HG02642 (cell line): ENCODE measurements around the gene ADARB2.
"Not testable (repeated sequence)": the region's sequence is repeated elsewhere in the genome, so short reads cannot be mapped to it uniquely, and the experiment has no call there.

Experiments
- ATAC-seq: cut with Tn5 transposase; IDR thresholded peaks from one replicate; pipeline ENCODE4 v1.9.1; 2021; ENCODE audit warnings: mild to moderate bottlenecking; ENCODE audit not compliant: unreplicated experiment, poor library complexity

The ADARB2 gene

DNA sequence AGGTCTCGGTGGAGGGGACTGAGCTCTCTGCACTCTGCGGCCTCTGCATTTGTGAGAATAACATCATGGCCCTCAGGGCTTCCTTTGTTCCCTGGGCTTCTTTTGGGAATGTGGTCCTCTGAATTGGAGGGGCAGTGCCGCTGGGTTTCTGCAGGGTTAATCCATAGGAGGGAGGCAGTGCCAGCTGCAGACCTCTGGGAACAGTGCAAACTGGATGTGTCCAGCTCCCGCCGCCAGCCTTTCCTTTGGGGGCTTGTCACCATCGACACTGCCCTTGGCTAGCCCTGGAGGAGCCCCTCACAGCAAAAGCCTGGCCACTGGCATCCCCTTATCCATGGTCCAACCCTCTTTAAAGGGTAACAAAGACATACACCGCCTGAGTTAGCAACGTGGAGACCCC is 507.2 kb downstream of the ADARB2 start:
- ATAC-seq, result no peak

DNA sequence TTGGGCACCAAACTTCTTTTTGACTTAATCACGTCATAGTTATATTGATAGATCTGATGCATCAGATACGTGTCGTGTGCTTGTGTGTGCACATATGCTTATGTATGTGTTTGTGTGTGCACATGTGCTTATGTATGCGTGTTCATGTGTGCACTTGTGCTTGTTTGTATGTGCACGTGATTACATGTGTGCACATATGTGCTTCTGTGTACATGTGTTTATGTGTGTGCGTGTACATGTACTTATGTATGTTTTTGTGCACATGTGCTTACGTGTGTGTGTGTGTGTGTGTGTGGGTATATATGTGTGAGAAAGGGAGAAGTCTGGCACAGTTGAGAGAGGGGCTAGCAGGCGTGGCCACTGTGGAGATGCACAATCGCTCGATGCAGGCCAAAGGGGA is 507.8 kb downstream of the ADARB2 start:
- ATAC-seq, result no peak

DNA sequence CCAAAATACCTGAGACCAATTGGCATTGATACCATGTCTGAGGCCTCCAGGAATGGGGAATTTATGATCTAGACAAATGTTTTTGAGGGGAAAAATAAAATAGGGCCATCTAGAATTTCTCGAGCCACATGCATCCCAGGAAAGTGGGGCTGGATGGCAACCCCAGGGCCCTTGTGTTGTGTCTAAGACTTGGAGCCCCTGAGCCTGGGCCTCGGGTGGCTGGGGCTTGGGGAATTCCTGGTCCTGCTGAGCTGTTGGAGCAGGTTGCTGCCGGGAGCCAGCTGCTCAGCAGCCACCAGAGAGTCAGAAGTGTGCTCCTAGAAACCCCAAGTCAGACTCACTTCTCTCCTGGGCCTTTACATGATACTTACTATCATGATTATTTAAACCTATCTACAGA is 508.2 kb downstream of the ADARB2 start:
- no peak for ATAC-seq

DNA sequence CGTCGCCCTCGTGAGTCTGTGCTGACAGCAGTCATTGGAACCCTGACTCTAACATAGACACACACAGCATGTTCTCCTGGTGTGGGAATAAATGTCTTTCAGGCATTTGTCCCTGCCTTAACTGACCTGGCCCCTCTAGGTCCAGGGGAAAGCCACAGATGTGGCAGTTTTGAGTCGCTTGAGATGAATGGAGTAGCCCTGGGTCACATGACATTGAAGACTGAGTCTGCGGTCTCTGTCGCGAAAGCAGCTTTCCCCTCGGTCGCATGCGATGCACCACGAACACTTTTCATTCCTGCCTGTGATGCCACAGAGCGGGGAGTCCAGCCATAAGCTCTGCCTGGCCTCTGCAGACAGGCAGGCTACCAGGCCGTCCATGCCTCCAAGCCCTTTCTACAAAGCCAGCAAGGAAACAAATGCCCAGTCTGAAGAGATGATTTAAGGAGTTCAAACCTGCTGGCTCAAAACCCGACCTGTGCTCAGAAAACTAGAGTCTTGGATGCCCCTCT is 508.8 kb downstream of the ADARB2 start:
- no peak for ATAC-seq

DNA sequence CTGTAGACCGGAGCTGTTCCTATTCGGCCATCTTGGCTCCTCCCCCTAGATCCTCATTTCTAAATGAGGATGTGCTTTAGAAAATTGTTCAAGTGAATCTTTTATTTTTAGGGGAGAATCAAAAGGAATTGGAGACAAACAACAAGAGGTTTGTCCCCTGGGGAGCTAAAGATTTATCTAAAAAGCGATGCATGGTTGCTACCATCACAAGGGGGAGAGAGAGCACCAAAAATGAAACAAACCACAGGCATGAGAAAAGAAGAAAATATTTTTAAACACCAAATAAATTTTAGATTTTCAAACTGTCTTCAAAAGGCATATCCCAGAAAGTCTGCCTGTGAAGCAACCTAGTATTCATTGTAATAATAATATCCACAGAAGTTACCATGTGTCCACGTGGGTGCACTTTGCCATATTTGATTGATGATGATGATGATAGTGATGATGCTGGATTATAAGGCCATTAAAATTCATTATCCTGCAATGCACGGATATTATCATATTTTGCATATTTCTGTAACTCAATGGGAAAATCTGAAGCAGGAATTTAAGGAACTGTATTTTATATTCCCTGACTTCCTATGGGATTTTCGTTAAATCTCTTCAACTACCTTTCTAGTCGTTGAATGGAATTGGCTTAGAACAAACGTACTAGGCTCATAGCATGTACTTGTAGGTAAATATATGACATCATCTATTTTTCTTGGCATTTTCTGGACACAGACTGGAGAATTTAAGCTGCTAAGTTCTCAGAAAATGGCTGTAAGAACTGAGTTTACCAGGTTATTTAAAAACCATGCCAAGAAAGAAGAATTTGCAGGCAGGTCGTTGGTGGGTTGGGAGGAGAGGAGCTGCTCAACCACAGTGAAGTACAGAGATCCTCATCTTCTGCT is 509.6 kb downstream of the ADARB2 start:
- ATAC-seq, result no peak

DNA sequence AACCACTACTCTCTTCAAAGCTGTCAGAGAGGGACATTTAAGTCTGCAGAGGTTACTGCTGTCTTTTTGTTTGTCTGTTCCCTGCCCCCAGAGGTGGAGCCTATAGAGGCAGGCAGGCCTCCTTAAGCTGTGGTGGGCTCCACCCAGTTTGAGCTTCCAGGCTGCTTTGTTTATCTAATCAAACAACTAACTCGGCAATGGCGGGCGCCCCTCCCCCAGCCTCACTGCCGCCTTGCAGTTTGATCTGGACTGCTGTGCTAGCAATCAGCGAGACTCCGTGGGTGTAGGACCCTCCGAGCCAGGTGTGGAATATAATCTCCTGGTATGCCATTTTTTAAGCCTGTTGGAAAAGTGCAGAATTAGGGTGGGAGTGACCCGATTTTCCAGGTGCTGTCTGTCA is 510.4 kb downstream of the ADARB2 start:
- not testable (repeated sequence) for ATAC-seq

DNA sequence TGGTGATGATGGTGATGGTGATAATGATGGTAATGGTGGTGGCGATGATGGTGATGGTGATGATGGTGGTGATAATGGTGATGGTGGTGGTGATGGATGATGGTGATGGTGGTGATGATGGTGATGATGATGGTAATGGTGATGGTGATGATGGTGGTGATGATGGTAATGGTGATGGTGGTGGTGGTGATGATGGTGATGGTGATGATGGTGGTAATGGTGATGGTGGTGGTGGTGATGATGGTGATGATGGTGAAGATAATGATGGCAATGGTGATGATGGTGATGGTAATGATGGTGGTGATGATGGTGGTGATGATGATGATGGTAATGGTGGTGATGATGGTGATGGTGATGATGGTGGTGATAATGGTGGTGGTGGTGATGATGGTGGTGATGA is 517.5 kb downstream of the ADARB2 start:
- ATAC-seq, result not testable (repeated sequence)

DNA sequence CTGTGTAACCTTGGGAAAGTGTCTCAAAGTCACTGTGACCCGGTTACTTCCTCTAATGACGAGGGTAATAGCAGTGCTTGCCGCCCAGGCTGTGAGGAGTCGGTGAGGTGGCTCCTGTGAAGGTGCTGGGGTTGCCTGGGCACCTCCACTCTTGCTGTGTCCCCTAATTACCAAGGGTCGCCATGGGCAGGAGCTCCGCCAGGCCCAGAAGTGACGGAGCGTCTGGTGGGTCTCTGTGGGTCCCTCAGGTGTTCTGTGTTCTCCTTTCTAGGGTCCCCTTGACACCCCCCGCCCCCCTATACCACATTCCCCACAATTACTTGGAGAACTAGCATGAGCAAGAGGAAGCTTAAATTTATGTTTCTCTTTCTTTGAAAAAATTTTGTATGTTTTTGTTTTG is 519.7 kb downstream of the ADARB2 start:
- no peak for ATAC-seq

DNA sequence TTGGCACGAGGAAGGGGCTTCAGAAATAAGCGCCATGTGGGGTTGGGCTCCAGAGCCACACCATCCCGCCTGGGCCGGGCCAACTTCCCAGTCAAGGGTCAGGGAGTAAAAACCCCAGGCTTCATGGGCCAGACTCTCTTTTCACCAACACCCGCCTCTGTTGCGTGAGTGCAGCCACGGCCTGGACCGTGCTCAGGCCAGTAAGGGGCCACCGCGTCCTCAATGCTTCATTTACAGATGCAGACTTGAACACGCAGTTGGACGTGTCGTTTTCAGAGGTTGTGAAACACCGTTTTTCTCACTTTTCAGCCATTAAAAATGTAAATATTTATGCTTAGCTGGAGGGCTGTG is 520.1 kb downstream of the ADARB2 start:
- no peak for ATAC-seq

DNA sequence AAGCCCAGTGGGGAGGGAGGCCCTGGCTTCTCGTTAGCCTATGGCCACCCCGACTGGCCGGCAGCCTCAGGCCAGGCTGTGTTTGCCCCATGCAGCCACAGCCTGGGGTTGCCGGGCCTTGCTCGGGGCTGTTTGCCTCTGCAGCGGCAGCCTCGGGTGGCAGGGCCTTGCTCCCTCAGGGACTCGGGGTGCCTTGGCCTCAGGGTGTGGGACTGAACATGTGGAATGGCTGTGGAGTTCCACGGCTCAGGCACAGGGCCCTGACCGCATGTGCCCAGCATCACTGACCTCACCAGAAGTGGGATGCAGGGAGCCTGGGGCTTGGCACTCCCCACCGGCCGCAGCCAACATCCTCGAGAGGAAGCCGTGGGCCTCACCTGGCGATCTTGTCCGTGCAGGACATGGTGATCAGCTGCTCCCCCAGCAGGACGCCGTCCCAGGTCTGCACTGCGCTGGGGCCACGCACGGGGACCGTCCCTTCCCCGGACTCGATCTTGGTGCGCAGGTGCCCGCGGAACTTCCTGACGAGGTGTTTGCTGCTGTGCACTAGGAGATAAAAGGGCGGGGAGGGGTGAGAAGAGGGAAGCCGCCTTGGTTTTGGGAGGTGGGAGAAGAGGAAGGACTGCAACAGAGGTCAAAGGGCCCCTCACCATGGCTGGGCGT is 520.6 kb downstream of the ADARB2 start:
- no peak for ATAC-seq

DNA sequence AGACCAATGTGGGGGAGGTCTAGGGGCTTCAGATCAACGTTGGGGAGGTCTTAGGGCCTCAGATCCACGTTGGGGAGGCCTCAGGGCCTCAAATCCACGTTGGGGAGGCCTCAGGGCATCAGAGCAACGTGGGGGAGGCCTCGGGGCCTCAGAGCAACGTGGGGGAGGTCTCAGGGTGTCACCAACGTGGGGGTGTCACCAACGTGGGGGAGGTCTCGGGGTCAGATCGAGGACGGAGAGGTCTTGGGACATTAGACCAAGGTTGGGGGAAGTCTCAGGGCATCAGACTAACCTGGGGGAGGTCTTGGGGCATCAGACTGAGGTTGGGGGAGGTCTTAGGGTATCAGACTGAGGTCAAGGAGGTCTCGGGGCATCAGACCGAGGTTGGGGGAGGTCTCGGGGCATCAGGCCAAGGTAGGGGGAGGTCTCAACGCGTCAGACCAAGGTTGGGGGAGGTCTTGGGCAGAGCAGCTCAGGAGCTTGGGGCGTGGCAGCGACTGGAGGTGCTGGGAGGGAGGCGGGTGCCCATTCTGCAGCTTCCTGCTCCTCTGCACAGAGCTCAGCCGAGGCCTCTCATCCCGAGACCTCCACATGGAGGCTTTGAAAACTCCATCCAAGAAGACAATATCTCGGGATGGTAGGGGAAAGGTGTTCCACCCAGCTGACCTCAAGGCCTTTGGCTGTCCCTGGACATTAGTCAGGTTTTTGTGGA is 521.3 kb downstream of the ADARB2 start:
- no peak for ATAC-seq

DNA sequence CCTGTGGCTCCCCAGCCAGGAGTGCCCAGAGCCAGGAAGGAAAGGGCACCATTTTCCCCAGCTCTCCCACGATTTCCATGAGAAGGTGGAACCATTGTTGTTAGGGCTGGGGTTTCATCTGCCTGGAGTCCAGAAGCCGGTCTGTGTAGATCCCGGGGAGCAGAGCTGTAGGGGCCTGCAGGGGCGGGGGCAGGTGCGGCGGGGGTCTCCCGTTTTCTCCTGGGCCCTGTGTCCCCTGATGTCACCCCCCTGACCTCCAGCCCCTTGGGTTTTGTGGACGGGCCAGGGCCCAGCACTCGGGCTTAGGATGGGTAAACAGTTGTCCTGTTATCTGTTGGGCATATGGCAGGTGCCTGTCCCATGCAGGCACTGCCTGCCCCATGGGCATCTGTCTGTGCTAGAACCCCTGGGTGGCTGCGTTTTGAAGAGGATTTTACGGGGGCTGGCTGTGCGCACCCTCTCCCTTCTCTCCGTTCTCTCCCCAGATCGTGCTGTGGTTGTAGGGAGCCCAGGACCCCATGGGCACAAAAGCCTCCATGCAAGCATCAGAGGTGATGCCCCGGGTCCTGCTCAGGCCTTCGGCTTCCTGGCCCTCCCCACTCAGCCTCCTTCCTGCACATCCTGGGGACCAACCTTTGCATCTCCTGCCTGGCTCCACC is 522.3 kb downstream of the ADARB2 start:
- no peak for ATAC-seq

DNA sequence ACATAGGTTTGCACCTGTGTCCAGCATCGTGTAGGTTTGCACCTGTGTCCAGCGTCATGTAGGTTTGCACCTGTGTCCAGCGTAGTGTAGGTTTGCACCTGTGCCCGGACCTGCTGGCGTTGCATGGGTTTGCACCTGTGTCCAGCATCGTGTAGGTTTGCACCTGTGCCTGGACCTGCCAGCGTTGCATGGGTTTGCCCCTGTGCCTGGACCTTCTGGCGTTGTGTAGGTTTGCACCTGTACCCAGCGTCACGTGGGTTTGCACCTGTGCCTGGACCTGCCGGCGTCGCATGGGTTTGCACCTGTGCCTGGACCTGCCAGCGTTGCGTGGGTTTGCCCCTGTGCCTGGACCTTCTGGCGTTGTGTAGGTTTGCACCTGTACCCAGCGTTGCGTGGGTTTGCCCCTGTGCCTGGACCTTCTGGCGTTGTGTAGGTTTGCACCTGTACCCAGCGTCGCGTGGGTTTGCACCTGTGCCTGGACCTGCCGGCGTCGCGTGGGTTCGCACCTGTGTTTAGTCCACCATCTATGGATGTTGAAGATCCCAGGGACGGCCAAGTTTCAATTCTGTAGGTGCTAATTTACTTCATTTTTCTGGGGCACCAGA is 523.2 kb downstream of the ADARB2 start:
- no peak for ATAC-seq

DNA sequence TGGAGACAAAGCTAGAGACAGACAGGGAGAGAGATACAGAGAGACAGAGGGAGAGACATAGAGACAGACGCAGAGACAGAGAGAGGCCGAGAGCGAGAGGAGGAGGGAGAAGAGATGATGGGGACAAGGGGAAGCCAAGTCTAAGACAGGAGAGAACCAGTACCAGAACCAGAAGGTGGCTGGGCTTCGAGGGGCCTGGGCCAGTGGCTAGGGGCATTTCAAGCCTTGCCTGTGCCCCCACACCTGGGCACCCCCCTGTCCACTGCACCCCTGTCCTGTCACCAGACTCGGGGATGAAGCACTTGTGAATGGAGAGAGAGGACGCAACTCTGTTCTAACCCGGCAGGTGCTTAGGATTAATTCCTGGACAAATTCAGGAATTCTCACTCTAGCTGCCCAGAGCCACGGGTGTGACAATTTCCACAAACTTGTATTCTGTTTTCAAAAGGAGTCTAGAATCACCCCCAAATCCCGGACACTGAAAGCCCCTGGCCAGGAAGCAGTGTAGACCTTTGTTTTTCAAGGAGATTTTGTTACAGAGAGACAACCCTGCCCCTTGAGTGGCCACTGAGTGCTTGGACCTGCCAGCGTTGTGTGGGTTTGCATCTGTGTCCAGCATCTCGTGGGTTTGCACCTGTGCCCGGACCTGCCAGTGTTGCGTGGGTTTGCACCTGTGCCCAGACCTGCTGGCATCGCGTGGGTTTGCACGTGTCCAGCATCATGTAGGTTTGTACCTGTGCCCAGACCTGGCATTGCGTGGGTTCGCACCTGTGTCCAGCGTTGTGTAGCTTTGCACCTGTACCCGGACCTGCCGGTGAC is 523.9 kb downstream of the ADARB2 start:
- ATAC-seq, result no peak

DNA sequence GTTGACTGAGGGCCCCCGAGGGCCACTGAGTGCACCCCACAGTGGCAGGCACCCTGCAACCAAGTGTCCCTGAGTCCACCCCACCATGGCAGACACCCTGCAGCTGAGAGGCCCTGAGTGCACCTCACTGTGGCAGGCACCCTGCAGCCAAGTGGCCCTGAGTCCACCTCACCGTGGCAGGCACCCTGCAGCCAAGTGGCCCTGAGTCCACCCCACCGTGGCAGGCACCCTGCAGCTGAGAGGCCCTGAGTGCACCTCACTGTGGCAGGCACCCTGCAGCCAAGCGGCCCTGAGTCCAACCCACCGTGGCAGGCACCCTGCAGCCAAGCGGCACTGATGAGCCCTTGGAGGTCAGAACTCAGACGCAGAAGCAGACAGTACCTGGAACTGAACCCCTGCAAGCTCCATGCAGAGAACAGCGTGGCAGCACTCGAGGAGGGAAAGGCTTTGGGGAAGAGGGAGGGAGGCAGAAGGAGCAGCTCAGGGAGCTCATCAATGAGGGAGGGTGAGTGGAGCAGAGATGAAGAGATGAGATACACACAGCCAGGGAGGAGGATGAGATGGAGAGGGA is 524.7 kb downstream of the ADARB2 start:
- no peak for ATAC-seq

DNA sequence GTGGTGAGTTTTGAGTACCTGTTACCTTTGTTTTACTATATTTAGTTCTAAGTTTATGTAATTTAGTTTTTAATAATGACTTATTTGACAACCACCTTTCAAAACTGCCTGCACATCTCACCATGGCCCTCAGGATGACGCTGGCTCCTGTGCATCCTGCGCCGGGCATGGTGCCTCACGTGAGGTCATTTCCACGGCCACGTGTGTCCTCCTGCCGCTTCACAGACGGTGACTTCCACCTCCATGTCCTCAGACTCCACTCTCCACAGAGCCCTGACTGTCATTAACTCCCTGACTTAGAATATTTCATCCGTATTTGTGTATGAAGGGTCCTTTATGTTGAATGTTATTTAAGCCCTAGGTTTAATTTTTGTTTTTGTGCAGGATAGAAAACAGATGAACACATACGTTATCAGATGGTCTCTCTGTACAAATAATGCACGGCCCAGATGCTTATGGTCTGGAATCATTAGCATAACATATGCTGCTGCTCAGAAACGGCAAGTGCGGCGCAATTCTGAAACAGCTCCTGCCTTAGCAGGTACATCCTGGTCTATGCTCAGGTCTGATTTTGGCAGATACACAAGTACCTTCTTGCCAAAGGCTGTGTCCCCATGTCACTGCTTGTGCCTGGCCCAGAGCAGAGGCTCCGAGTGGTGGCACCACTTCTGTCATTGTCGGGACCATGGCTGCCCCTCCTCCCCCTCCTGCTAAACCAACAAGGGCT is 525.3 kb downstream of the ADARB2 start:
- ATAC-seq, result no peak

DNA sequence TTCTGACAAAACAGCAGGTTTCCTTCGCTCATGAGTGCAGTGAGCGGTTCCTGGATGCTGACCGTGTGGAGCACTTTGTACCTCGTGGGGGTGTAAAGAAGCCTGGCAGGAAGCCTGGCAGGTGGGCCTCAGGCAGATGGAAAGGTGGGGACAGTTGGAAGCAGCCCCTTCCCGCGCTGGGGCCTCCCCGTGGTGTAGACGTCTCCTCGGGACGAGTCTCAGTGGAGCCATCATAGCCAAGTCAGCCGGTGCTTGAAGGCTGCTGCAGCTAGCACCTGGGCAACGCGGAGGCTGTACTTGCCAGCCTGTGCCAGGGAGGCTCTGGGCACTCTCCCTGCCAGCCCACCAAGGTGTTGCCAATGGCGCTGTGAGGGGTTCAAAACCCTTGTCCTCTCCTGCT is 526.7 kb downstream of the ADARB2 start:
- no peak for ATAC-seq

DNA sequence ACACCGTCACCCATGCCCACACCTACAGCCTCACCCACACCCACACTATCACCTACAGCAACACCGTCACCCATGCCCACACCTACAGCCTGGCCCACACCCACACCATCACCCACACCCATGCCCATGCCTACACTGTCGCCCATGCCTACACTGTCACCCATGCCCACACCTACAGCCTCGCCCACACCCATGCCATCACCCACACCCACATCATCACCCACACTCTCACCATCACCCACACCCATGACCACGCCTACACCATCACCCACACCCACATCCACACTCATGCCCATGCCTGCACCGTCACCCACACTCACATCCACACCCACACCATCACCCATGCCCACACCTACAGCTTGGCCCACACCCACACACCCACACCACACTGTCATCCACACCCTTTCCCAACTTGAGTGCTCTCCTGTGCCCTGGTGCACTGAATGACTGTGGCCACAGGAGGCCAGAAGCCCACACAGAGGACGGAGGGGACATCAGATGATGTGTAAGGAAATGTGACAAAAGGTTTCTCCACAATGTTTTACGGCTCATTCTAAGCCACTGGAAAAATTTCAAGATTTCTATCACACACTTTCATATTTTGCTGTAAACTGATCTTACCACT is 527.9 kb downstream of the ADARB2 start:
- no peak for ATAC-seq
